LHCN-M2 (cell line): ENCODE measurements around the gene IZUMO4. TPM values are rescaled to one million over a fixed set of nuclear protein-coding genes. Genes with fewer than 3 reads are reported as not detected.

ENCODE experiments used
- DNase-seq: peaks from one replicate; pipeline ENCODE4 v3.0.0-alpha.2; 2012; ENCODE audit warnings: low read depth
- total RNA-seq: library from RNA; depleted of rRNA; stranded (reverse); fragments of >200 nt; gene quantifications from 2 replicates; pipeline ENCODE4 v1.2.3, GENCODE V29; 2014

The IZUMO4 gene
- total RNA-seq, 1 experiment from 2014 or later = 1.2 TPM

- DNase-seq = no peak
Measured at GRCh38 chr19:2103045-2103707, 6.5 kb downstream of the IZUMO4 start.

- DNase-seq = no peak
Measured at GRCh38 chr19:2108251-2109016, 11.7 kb downstream of the IZUMO4 start.

GRCh38 chr19:2109046-2109864, 12.5 kb downstream of the IZUMO4 start:
- DNase-seq = no peak

GRCh38 chr19:2110822-2111221, 14.1 kb downstream of the IZUMO4 start:
- no peak for DNase-seq

- DNase-seq = no peak
Measured at GRCh38 chr19:2111425-2111824, 14.7 kb downstream of the IZUMO4 start.

- no peak for DNase-seq
Measured at GRCh38 chr19:2111886-2112285, 15.2 kb downstream of the IZUMO4 start.

GRCh38 chr19:2112516-2113320, 16.0 kb downstream of the IZUMO4 start:
- no peak for DNase-seq

GRCh38 chr19:2113439-2114211, 16.9 kb downstream of the IZUMO4 start:
- DNase-seq = peak; percentile 72

- DNase-seq = no peak
Measured at GRCh38 chr19:2114218-2114617, 17.5 kb downstream of the IZUMO4 start.

- no peak for DNase-seq
Measured at GRCh38 chr19:2114821-2115220, 18.1 kb downstream of the IZUMO4 start.

- DNase-seq = no peak
Measured at GRCh38 chr19:2115324-2115723, 18.6 kb downstream of the IZUMO4 start.

- DNase-seq = no peak
Measured at GRCh38 chr19:2115911-2116426, 19.3 kb downstream of the IZUMO4 start.

GRCh38 chr19:2116507-2116906, 19.8 kb downstream of the IZUMO4 start:
- DNase-seq = no peak

- DNase-seq = no peak
Measured at GRCh38 chr19:2117215-2117960, 20.7 kb downstream of the IZUMO4 start.

- no peak for DNase-seq
Measured at GRCh38 chr19:2118438-2118837, 21.7 kb downstream of the IZUMO4 start.

GRCh38 chr19:2119921-2120785, 23.4 kb downstream of the IZUMO4 start:
- DNase-seq = no peak

GRCh38 chr19:2120821-2121220, 24.1 kb downstream of the IZUMO4 start:
- no peak for DNase-seq

- DNase-seq = no peak
Measured at GRCh38 chr19:2121416-2122051, 24.8 kb downstream of the IZUMO4 start.
